ENCODE results near the gene PRDM11. TPM values are rescaled to one million over a fixed set of nuclear protein-coding genes. Genes with fewer than 3 reads are reported as not detected.

Gene PRDM11
- total and polyA plus RNA-seq, 10 of the 15 experiments (the other 5 are each of a cell fraction or from before 2014, with no cell fraction given): 0.03 to 2.4 (median 0.53) TPM

DNA sequence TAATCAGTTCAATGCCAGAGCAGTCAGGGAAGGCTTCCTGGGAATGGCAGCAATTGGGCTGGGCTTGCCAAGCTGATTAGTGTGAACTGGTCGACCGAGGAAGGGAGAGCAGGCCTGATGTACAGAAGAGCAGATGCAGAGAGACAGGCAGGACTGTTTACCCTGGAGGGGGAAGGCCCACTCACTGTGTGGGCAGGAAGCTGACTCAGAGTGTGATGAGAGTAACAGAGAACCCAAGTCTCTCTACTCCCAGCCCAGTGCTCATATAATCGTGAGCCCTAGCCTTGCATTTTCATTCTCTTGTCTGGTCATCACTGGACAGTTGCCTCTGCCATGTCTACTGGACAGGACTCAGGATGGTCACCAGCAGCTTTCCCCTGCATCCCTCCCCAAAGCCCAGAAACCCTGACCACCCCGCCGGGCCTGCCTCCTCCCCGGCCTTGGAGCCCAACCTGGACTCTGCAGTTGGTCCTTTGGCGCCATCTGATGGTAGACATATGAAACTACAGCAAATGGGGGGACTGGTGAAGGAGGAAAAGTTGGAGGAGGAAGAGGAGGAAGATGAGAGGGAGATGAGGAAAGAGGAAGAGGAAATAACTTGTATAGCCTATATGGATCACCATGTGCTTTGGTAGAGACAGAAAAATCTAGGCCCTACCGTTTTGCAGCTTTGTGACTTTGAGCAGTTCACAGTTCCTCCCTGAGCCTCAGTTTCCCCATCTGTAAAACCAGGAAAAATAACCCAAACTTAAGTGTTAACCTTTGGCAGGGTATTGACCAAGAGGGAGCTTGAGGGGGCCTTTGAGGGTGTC lies 43.4 kb upstream of the PRDM11 start (continued):
- TF ChIP-seq USF2 (IDR thresholded peaks at IDR 0.05; ENCODE audit: borderline replicate concordance, low read depth, low read length): no peak
- TF ChIP-seq BMI1 (IDR thresholded peaks at IDR 0.05; ENCODE audit: borderline replicate concordance): no peak
- TF ChIP-seq IKZF2 (IDR thresholded peaks at IDR 0.05): no peak
- no peak for TF ChIP-seq TCF3 (IDR thresholded peaks at IDR 0.05; ENCODE audit: borderline replicate concordance, insufficient read depth, low read depth, low read length)
- peak; percentile 64; the same call in 1 of the 2 replicates for TF ChIP-seq JUNB (IDR thresholded peaks at IDR 0.05)
- TF ChIP-seq RAD51 (IDR thresholded peaks at IDR 0.05): no peak
- no peak for TF ChIP-seq HDGF (IDR thresholded peaks at IDR 0.05)
- peak; percentile 25; the same call in 1 of the 2 replicates for TF ChIP-seq MTA2 (IDR thresholded peaks at IDR 0.05; ENCODE audit: low read depth)
- no peak for TF ChIP-seq EED (IDR thresholded peaks at IDR 0.05; ENCODE audit: low read depth)
- no peak for TF ChIP-seq EP300 (IDR thresholded peaks at IDR 0.05; ENCODE audit: borderline replicate concordance in 1 of 2, control insufficient read depth in 1 of 2, low read depth in 2 of 2, low read length in 2 of 2)
- no peak for TF ChIP-seq EZH2 (IDR thresholded peaks at IDR 0.05; ENCODE audit: borderline replicate concordance, control insufficient read depth, low read depth, low read length)
- no peak for TF ChIP-seq HDAC6 (IDR thresholded peaks at IDR 0.05; ENCODE audit: unreplicated experiment)
- no peak for TF ChIP-seq ZNF622 (IDR thresholded peaks at IDR 0.05)
- TF ChIP-seq RELA (IDR thresholded peaks at IDR 0.05; ENCODE audit: borderline replicate concordance, partially characterized antibody): no peak
- no peak for TF ChIP-seq E2F8 (IDR thresholded peaks at IDR 0.05; ENCODE audit: low read depth, partially characterized antibody)
- TF ChIP-seq PML (IDR thresholded peaks at IDR 0.05; ENCODE audit: low read length): no peak
- no peak for TF ChIP-seq ZBTB33 (IDR thresholded peaks at IDR 0.05)
- TF ChIP-seq SUZ12 (IDR thresholded peaks at IDR 0.05; ENCODE audit: unreplicated experiment): no peak
- TF ChIP-seq, protein P1, sequence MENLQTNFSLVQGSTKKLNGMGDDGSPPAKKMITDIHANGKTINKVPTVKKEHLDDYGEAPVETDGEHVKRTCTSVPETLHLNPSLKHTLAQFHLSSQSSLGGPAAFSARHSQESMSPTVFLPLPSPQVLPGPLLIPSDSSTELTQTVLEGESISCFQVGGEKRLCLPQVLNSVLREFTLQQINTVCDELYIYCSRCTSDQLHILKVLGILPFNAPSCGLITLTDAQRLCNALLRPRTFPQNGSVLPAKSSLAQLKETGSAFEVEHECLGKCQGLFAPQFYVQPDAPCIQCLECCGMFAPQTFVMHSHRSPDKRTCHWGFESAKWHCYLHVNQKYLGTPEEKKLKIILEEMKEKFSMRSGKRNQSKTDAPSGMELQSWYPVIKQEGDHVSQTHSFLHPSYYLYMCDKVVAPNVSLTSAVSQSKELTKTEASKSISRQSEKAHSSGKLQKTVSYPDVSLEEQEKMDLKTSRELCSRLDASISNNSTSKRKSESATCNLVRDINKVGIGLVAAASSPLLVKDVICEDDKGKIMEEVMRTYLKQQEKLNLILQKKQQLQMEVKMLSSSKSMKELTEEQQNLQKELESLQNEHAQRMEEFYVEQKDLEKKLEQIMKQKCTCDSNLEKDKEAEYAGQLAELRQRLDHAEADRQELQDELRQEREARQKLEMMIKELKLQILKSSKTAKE (IDR thresholded peaks at IDR 0.05; ENCODE audit: low read depth, poor library complexity, severe bottlenecking): no peak
- TF ChIP-seq RUNX3 (IDR thresholded peaks at IDR 0.05; ENCODE audit: low read length): peak; percentile 47; the same call in 1 of the 2 replicates
- TF ChIP-seq POU2F2 (IDR thresholded peaks at IDR 0.05; ENCODE audit: borderline replicate concordance, low read depth, low read length): no peak
- TF ChIP-seq STAT1 (conservative IDR thresholded peaks at IDR 0.05): 0 out of 2 replicates have a peak, but pooled peaks have one; percentile 73
